Lower lobe of right lung (tissue), 2 donors: ENCODE data around the gene POLR2I. TPM values are rescaled to one million over a fixed set of nuclear protein-coding genes. Genes with fewer than 3 reads are reported as not detected.

Experiments used
- ATAC-seq, 2 donors: fragments of 200-7000 bp; cut with Tn5 transposase; one replicate each; pipeline ENCODE4 v1.9.1; 2020 to 2022; ENCODE audit warnings: mild to moderate bottlenecking in 2 of 2, moderate library complexity in 2 of 2
- DNase-seq: peaks from one replicate; pipeline ENCODE4 v3.0.0-alpha.2; 2020
- H3K27ac ChIP-seq: fragments of 200-600 bp; one replicate; pipeline ENCODE4 v1.8.0; 2022
- H3K27me3 ChIP-seq: fragments of 200-600 bp; one replicate; pipeline ENCODE4 v1.8.0; 2022; ENCODE audit warnings: low read depth
- H3K36me3 ChIP-seq: fragments of 200-600 bp; one replicate; pipeline ENCODE4 v1.8.0; 2022; ENCODE audit warnings: mild to moderate bottlenecking
- H3K4me1 ChIP-seq: fragments of 200-600 bp; one replicate; pipeline ENCODE4 v1.8.0; 2022
- H3K4me3 ChIP-seq: fragments of 200-600 bp; one replicate; pipeline ENCODE4 v1.8.0; 2022; ENCODE audit warnings: mild to moderate bottlenecking
- H3K9me3 ChIP-seq: fragments of 200-600 bp; one replicate; pipeline ENCODE4 v1.8.0; 2022
- CTCF ChIP-seq: fragments of 200-600 bp; IDR thresholded peaks from one replicate; pipeline ENCODE4 v1.8.0; 2022; ENCODE audit warnings: antibody characterized with exemption, mild to moderate bottlenecking
- intact Hi-C: fragments of 100-400 bp; cut with DNase I; formaldehyde crosslinking; loops from one replicate; pipeline ENCODE4 v1.11.0; 2022
- total RNA-seq: library from RNA; stranded (reverse); fragmentation: NEBNext Ultra II Directional; extraction: Animal tissue kit (Norgen Biotek cat#: 25700); gene quantifications from one replicate; pipeline ENCODE4 v1.2.1, GENCODE V29; 2021
- donor health status: DM: no; HTN: yes; CAD: no; lungs with severe emphysema.

Gene POLR2I
- total RNA-seq, 1 donor from 2014 or later = 38.7 TPM

GRCh38 chr19:36152019-36152351, 37.3 kb upstream of the POLR2I start:
- Histone ChIP-seq H3K27me3 (no peaks in the 10 kb centered on the region), H3K9me3 (no peaks in the 10 kb centered on the region), H3K27ac (peak overlapping the region; percentile 94), H3K36me3 (peaks cover 44% of the 10 kb centered on the region), H3K4me3 (peak overlapping the region; percentile 63), H3K4me1 (peaks cover 19% of the 10 kb centered on the region)
- no peak for TF ChIP-seq CTCF
- DNase-seq (no peak), ATAC-seq (peak; percentile 4 to 9)
- intact Hi-C loops = no loop called here

GRCh38 chr19:36151144-36152018, 36.7 kb upstream of the POLR2I start:
- H3K9me3 ChIP-seq = no peaks in the 10 kb centered on the region
- peak overlapping the region; percentile 63 for H3K4me3 ChIP-seq
- ATAC-seq (peak; percentile 52 to 59), DNase-seq (no peak)
- TF ChIP-seq CTCF = no peak
- peaks cover 50% of the 10 kb centered on the region for H3K36me3 ChIP-seq
- H3K27me3 ChIP-seq = no peaks in the 10 kb centered on the region
- H3K4me1 ChIP-seq = peaks cover 19% of the 10 kb centered on the region
- H3K27ac ChIP-seq = peak overlapping the region; percentile 94
- intact Hi-C loops = no loop called here

GRCh38 chr19:36150586-36150985, 35.9 kb upstream of the POLR2I start:
- intact Hi-C loops = no loop called here
- DNase-seq (no peak), ATAC-seq (no peak)
- Histone ChIP-seq H3K36me3 (peaks cover 58% of the 10 kb centered on the region), H3K4me1 (peaks cover 19% of the 10 kb centered on the region), H3K9me3 (no peaks in the 10 kb centered on the region), H3K4me3 (no peak overlapping the region), H3K27ac (peak overlapping the region; percentile 94), H3K27me3 (no peaks in the 10 kb centered on the region)
- no peak for TF ChIP-seq CTCF

GRCh38 chr19:36149673-36150406, 35.2 kb upstream of the POLR2I start:
- intact Hi-C loops = no loop called here
- no peak for DNase-seq
- H3K27ac ChIP-seq = no peak overlapping the region
- no peaks in the 10 kb centered on the region for H3K9me3 ChIP-seq
- no peak overlapping the region for H3K4me3 ChIP-seq
- peak; percentile 4 for ATAC-seq
- H3K27me3 ChIP-seq = no peaks in the 10 kb centered on the region
- TF ChIP-seq CTCF = no peak
- H3K4me1 ChIP-seq = peaks cover 19% of the 10 kb centered on the region
- H3K36me3 ChIP-seq = peaks cover 66% of the 10 kb centered on the region

GRCh38 chr19:36144624-36145023, 29.9 kb upstream of the POLR2I start:
- no peaks in the 10 kb centered on the region for H3K27me3 ChIP-seq
- intact Hi-C loops = no loop called here
- no peak for ATAC-seq

More at GRCh38 chr19:36144624-36145023, 29.9 kb upstream of the POLR2I start:
- no peak for TF ChIP-seq CTCF
- H3K9me3 ChIP-seq = no peaks in the 10 kb centered on the region
- H3K27ac ChIP-seq = no peak overlapping the region
- DNase-seq = no peak
- no peak overlapping the region for H3K4me3 ChIP-seq
- peaks cover 11% of the 10 kb centered on the region for H3K4me1 ChIP-seq
- H3K36me3 ChIP-seq = peaks cover 83% of the 10 kb centered on the region
